Stimulated activated naive CD8-positive, alpha-beta T cell treated with anti-CD3 and anti-CD28 coated beads, Interleukin-15, Interleukin-2, amounts not matched to agents 100 U/mL and 50 U/mL, for 24 hours (primary cell): ENCODE measurements around the gene CLSTN2.

Experiments used
- ATAC-seq: fragments of 150-1000 bp; cut with Tn5 transposase; one replicate; pipeline ENCODE4 v1.10.0; 2021
- DNase-seq: peaks from one replicate; pipeline ENCODE4 v3.0.0; 2021

CLSTN2 gene

DNA sequence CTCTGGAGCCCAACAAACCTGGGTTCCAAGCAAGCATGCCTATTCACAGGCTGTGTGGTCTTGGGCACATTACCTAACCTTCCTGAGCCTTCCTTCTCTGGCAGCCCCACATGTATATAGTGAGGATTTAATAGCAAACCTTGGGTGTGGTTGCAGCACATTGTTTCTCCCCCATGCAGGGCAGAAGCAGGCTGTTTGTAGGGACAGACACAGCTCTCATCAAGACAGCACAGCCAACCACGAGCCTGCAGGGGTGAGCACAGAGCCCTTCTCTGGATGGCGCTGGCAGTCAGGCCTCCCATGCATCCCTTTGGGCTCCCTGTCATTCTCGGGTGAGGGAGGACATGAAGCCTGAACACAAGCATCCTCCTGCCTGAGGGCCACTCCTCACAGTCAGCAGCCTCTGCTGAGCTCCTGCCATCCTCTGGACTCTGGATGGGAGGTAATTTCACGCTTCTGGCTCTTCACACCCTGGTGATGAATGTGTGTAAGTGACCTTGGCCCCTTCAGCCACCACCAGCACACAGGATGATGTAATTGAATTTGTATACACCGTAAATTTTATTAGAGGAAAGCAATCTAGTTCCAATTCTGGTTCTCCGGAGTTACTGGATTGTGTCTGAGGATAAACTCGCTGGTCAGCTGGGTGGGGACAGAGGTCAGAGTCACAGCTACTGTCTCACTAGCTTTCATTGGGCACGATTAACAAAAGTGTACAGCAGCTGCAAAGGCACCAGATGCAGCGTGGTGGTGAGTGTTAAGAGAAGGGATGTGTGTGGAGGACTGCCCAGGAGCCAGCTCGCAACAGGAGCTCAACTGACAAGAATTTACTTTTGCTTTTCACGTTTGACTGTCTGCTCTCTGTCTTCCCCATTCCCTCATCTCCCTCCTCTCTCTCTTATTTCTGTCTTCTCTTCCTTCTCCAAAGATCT is 118.1 kb downstream of the CLSTN2 start:
- no peak for DNase-seq
- no peak for ATAC-seq

DNA sequence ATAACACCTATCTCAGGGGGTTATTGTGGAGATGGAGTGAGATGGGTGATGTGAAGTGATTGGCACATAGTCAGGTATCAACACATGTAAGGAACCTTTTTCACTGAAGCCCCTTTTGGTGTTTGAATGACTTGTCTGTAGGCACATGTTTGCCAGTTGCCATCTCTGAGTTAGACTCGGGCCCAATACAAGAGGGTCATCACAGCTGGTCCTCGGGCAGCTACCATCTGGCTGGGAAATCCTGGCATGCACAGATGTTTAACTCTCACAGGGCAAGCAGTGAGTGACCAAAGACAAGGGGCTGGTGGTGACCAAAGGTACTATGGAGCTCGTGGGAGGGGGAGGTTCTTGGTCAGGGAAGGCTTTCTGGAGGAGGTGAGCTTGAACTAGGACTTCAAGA is 118.8 kb downstream of the CLSTN2 start:
- DNase-seq = no peak
- ATAC-seq = no peak

DNA sequence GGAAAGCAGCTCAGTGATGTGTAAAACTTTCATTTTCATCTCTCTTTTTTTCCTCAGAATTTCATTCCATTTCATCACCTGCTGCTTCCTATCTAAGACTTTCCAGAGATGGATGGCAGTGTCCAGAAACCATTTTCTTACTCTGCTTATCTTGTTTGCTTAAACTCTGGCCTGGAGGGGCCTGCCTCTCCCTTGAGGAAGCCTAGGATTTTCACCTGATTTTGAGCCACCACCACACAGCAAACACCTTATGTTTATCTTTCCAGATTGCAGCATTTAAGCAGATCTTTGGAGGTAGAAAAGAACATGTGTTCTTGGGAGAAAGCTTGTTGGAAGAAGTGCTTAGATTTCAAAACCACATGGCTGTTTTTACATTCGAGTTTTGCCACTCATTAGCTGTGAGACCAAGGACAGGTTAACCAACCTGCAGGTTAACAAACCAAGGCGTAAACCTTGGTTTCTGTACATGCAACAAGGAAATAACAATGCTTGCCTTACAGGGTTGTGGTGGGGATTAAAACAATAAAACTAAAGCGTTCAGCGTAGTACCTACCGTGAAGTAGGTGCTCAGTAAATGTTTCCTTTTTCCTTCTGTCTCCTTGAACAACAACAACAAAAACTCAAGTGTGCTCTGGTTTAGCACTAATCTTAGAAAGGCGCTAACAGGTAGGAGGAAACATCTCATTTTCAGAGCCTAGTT is 120.3 kb downstream of the CLSTN2 start:
- DNase-seq (no peak), ATAC-seq (no peak)

DNA sequence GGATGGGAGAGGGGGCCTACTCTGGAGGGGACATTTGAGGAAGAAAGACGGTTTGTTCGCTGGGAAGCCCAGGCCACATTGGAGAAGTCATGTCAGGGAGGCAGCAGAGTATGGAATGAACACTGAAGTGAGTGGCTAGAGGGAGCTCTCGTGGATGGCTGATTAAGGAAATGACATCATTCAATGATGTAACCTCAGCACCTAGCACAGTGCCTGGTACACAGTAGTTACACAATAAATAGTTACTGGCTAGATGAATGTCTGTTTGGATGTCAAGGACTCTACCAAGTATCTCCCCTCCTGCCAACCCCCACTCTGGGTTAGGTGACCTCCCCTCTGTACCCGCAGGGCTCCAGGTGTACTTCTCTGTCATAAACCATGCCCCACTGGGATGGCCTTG is 121.1 kb downstream of the CLSTN2 start:
- ATAC-seq = no peak
- DNase-seq = no peak

DNA sequence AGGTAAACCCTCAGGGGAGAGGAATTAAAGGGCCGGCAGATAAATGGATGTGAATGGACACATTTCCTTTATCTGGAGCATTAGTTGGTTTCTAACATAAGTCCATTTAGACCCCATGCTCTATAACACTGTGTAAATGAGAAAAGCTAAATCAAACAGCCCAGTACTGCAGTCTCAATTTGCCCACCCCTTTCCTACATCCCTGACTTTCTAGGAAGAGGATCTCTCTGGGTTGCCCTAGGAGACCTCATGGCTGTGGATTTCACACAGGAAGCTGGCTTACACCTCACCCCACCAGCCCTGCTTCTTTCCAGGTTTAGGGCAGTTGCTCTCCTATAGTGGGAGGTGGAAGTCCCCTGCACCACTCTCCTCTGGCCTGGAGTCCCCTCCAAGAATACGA is 126.2 kb downstream of the CLSTN2 start:
- no peak for DNase-seq

DNA sequence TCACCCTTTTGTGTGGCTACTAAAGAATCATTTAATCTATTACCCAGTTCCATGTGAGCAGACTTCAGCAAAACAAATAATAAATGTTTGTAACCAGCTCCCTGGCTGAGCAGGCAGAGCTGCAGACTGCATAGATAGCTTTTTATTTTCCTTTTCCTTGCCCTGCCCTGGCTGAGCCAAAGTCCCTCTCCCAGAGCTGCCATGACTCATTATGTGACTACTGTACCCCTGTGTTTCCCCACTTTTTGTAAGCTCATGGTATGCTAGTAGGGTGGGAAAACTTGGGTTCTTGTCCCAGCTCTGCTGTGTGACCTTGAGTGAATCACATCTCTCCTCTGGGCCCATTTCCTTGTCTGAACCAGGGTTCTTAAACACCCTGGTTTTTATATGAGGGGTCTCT is 127.5 kb downstream of the CLSTN2 start:
- DNase-seq = no peak
- no peak for ATAC-seq

More for the DNA sequence above, 126.2 kb downstream of the CLSTN2 start:
- no peak for ATAC-seq

DNA sequence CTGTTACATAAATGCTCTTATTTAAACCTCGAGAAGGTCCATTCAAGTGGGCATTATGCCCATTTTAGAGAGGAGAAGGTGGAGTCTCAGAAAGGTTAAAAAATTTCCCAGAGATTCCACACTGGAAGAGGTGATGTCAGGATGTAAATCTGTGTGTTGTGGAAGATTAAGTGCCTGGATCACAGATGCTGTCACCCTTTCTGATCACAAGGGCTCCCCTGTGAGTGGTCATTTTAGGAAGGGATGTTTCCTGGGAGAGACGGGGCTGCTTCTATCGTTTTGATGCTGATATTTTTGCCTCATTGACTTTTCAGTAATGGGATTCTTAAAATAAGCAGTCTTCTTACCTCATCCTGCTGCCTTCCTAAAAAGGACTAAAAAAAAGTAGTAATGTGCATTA is 132.5 kb downstream of the CLSTN2 start:
- ATAC-seq (no peak), DNase-seq (no peak)

DNA sequence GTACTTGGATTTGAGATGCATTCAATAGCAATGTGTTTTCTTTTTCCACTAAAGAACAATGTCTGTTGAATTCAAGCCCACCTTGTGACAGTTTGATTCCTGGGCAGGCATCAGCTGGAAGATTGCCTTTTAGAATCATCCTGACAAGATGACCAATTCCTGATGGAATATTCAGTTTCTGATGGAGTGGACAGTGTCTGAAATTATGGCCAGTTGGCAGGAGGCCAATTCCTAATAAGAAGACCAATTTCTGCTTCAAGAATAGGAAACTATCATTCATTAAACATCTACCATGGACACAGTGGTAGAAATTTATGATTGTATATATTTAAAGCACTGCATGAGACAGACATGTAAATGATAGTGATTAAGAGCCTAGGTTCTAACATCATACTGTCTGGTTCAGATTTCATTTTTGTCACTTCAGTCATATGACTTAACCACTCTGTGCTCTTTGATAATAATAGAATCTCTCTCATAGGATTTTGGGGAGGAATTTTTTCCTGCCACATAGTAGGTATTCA is 133.6 kb downstream of the CLSTN2 start:
- no peak for ATAC-seq
- no peak for DNase-seq

DNA sequence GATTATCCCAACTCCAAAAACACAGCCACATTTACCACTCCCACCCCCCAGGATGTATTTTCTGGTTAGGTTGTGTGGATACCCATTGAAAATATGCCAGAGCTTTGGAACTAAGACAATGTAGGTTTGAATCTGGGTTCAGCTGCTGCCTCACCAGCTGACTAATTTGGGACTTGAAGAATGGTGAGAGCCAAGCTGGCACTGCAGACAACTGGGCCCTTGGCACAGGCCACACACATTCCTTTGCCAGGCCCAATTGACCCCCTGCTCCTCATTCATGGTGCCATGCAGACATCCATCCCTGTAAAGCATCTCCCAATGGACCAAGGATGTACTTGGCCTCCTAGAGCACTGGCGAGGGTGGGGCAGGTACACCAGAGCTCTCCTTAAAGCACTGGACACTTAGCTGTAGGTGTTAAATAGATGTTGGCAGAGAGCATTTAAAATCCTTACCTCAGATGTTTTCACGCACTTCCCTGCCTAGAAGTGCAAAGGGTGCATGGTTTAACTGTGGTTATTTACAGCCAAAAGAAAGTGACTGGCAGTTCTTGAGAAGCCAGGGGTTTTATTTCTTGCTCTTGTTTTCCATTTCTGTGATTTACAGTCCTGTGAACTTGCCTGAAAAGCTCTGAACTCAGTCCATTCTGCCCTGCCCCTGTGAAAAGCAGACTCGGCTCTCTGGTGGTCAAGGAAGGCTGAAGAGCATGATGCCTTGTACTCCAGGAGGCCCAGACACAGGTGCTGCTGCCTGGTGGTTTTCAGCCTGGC is 138.5 kb downstream of the CLSTN2 start:
- ATAC-seq (no peak), DNase-seq (no peak)

DNA sequence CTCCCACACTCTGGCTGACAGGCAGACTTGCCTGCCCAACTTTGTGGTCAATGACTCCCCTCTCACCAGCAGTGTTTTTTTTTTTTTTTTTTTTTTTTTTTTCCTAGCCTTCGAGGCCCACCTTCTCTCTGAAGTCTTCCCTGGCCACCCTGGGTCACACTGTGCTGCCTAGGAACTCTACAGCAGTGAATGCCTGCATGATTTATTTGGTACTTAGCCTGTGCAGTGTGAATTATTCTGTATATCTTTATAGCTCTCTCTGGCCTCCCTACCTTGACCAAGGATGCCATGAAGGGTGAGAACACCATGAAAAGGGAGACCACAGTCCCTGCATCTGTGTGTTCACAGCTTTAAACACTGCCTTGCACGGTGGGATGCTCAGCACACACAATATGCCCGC is 141.6 kb downstream of the CLSTN2 start:
- ATAC-seq (no peak), DNase-seq (no peak)

DNA sequence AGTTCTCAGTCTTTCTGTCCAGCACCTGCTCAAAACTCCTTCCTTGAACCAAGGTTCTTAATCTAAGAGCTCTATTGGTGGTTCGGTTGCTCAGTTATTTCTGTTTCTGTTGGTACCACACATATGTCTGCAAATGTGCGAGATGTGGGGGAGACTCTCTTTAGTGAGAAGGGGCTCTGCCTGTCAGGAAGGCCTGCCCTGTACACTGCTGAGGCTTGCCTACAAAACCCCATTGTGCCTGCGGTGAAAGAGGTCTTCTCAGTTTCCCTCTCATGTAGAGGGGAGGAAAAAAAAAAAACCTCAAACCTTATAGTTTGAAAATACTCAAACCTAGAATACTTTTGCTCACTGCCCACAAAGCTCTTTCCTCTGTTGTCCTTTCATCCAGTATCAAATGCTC is 142.4 kb downstream of the CLSTN2 start:
- DNase-seq = no peak
- no peak for ATAC-seq

DNA sequence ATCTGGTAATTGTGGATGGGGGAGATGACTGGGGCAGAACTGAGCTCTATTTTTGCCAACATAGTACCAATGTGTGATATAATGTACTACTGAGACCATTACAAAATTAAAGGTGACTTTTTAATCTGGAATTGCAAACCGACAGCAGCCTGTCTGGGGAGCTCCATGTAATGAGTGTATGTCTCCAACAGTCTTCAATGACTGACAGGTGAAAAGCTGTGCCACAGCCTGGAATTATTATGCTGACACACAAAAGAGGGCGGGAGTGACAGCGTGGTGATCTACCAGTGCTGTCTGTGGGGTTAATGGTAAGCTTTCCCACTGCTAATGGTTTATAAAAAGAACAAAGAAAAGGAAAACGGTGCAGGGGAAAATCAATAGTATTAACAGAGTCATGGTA is 143.4 kb downstream of the CLSTN2 start:
- no peak for ATAC-seq
- no peak for DNase-seq

DNA sequence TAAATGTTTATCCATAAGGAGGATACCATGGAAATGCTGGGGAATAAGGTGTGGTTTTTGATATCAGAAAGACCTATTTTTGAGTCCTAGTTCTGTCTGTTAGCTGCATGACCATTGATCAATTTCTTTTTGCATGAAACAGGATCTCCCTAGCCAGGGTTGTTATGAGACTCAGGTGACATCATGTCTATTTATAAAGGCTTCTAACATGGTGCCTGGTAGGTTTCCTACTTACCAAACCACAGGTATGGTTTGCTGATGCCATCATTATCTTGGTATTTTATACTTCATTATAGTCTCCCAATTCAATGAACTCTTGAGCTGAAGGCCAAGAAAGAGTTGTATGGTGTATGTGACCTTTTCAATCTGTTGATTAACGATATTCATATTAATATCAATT is 144.0 kb downstream of the CLSTN2 start:
- DNase-seq (no peak), ATAC-seq (no peak)

DNA sequence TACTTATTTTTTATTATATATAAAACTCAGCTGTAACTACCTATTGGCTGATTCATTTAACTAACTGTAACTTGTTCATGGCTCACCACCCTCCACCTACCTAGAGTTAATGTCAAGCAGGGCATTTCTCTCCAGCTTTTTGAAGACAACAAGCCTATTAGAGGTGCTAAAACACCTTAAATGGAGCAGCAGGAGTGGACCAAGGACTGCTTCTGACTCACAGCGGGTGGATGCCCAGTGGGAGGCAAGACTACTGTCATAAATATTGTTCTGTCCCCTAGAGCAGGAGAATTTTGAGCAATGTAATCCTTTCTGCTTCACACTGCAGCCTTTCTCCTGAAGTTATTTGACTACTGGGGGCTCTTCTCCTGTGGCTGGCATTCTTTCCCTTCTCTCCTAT is 146.9 kb downstream of the CLSTN2 start:
- no peak for ATAC-seq
- DNase-seq = no peak

DNA sequence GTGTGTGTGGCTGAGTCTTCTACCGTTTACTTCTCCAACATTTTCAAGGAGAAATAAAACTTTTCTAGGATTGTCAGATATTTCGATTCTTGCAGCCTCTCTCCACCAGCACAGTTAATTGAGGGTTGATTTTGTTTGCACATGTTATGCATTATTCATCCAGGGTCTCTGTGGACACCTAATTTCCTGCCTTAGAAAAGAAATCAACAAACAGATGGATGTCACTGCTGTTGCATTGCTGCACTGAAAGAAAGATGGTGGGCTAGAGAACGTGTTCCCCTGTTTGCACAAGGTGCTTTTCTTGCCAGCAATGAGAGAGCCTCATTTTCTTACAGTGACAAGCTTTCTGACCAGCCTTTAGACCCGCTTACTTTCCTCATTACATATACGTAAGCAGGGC is 150.0 kb downstream of the CLSTN2 start:
- ATAC-seq = no peak
- DNase-seq = no peak

DNA sequence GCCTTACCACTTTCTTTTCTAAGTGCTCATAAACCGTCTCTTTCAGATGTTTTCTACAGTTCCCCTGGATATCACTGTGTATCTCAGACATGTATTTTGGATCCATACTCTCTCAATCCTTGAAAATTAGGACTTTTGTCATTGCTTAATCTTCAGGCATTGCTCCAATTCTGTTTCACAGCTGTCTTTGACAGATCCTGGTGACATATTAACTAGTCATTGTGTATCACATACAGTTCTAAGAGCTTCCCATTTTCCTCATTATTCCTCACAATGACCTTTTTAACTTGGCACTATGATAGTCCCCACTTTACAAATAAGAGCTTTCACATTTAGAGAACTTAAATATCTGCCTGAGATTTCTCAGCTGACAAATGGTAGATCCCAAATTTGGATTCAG is 151.7 kb downstream of the CLSTN2 start:
- no peak for DNase-seq
- no peak for ATAC-seq

DNA sequence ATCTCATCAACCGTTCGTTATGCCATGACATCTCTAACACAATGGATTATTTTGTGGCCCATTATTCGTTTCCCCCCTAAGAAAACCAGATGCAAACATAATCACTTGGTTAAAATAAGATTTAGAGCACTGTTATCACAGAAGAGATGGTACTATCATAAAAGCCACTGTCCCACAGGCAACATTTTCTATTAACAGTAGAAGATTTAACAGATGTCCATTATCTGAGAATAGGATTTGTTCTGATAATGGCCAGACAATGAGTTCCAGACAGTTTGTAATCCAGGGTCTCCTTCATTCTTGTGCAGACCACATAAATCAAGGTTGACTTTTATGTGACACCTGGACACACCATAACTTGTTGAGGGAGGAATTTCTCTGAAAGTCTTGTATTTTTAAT is 153.1 kb downstream of the CLSTN2 start:
- no peak for ATAC-seq
- DNase-seq = no peak

DNA sequence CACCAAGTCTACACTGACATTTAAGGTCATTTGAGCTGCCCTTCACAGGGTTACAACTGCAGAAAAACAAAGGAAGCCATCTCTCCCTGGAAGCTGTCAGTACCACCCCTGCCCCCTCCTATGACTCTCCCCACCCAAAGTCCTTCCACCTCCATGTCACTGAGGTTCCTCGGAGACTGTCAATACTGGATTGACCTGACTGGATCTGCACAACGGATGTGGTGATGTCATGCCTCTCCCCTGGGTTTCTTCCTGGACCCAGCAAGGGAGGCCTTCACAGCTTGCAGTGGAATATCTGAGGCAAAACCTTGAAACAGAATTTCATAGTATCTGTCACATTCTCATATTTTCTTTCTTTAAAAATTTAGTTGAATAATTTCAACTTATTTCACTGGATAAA is 153.5 kb downstream of the CLSTN2 start:
- DNase-seq (no peak), ATAC-seq (no peak)

DNA sequence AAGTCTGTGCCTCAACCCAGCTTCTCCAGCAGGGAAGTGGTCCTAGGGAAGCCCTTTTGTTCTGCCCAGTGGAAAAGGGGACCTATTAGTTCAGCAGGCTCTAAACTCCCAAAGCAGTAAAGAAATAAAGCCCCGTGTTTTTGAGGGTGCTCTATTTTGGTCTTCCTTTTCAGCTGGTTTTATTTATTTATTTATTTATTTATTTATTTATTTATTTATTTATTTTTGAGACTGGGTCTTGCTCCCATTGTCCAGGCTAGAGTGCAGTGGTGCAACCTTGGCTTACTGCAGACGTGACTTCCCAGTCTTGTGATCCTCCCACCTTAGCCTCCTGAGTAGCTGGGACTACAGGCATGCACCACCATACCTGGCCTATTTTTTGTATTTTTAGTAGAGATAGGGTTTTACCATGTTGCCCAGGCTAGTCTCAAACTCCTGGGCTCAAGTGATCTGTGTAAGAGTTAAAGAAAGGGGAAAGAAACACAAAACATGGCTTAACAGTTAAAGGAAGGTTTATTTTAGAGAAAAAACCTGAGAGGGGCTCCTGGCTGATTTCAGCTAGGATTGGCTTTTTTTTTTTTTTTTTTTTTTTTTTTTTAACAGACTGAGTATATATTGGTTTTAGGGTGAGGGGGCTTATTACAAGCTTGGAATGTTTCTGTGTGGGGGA is 154.6 kb downstream of the CLSTN2 start:
- no peak for DNase-seq
- ATAC-seq = no peak

DNA sequence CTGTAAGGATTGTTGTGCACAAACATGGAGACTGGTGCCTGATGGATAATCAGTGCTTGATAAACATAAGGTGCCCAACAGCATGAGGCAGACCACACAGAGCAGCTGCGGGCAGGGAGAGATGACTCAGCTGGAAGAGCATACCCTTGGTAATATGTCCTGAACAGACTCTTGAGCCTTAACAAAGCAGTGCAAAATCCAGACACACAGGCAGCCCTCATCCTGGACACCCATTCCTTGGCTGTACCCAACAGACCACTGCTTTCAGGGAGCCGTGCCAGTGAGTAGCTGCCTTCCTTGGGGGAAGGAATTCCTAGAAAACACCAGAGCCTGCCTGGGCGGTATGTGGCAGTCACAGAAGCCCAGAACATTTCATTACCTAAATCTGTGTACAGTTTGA is 156.2 kb downstream of the CLSTN2 start:
- ATAC-seq (peak; percentile 23), DNase-seq (no peak)

DNA sequence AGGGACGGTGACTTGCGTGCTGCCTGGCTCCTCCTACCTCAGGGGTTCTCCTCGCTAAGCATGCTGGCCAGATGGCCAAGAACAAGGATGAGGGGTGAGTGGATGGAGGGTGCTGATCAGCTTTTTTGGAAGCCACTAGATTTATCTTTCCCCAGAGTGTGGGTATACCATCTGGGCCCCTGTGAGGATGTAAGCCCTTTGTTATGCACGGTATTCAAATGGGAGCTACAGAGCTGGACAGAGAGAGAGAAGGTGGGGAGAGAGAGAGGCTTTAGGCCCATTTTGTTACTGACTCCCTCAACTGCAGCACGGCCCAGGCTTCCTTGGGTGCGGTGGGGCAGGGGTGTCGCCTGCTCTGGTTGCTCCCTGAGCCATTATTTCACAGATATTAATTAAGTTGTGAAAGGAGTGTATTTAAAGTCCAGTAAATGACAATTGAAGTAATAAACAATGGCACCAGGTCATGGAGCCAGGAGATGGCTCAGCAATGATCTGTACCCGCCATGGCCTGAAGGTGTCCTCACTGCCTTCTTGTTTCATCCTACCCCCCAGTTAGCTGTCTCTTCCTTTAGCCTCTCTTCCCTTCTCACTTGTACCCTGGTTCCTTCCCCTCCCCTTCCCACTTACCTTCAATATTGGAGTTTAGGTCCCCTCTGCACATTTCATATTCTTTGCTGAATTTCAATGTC is 158.0 kb downstream of the CLSTN2 start:
- ATAC-seq (no peak), DNase-seq (no peak)

DNA sequence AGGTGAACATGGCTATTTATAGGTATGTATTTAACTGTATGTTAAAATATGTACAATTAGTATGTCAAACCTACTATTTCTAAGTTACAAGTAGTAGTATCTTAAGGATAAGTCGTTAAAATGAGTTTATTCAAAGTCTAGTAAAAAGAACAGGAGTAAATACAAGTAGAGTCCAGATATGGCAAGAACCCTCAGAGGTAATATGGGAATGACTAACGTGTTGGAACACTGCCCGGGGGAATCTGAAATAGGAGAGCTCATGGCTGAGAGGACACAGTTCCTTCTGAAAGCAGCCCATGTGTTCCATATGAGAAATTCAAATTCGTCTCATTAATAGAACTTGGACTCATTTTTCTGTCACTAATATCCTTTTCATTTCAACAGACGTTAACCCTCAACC is 158.8 kb downstream of the CLSTN2 start:
- no peak for DNase-seq
- no peak for ATAC-seq
